Lower leg skin (tissue), 4 donors: Measurements from ENCODE around the gene RNPS1. TPM values are rescaled to one million over a fixed set of nuclear protein-coding genes. Genes with fewer than 3 reads are reported as not detected.

Source experiments
- DNase-seq, 2 donors: peaks; one replicate each; pipeline ENCODE4 v3.0.0-alpha.2; 2019; ENCODE audit warnings: low spot score in 2 of 2
- H3K4me3 ChIP-seq: fragments of 200-600 bp; sonication (generic); 2 replicates; pipeline ENCODE4 v1.5.1; 2017; ENCODE audit warnings: mild to moderate bottlenecking, low read depth; ENCODE audit not compliant: poor library complexity, severe bottlenecking
- CTCF ChIP-seq, 3 donors: fragments of 450-650 bp; IDR thresholded peaks; one replicate each; pipeline ENCODE4 v1.5.1; 2016; ENCODE audit warnings: antibody characterized with exemption in 3 of 3, mild to moderate bottlenecking in 3 of 3, moderate library complexity in 2 of 3
- POLR2A ChIP-seq, 2 donors: fragments of 450-650 bp; IDR thresholded peaks; one replicate each; pipeline ENCODE4 v1.6.1; 2016 to 2017; ENCODE audit warnings: antibody characterized with exemption in 2 of 2, mild to moderate bottlenecking in 1 of 2, moderate library complexity in 1 of 2
- WGBS, 2 donors: methylation state at CpG; one replicate each; pipeline ENCODE4 v1.1.5; 2018; 5-methylcytosine and 5-hydroxymethylcytosine counted together
- intact Hi-C: fragments of 100-400 bp; cut with DNase I; formaldehyde crosslinking; loops from one replicate; pipeline ENCODE4 v1.15.0; 2023; ENCODE audit warnings: low total_unique reads
- total RNA-seq, 4 donors: library from RNA; depleted of rRNA; stranded (reverse); fragments of >200 nt; gene quantifications; one replicate each; pipeline ENCODE4 v1.1.0, GENCODE V29; 2016

The RNPS1 gene
- total RNA-seq, 4 donors from 2014 or later = 127 to 132 (median 128) TPM

- no peak overlapping the region for H3K4me3 ChIP-seq
- intact Hi-C loops = loop anchor here (10.0 kb wide), 1 partner anchor 272 kb away; no protein-coding TSS in a partner anchor
- TF ChIP-seq CTCF (IDR thresholded peaks at IDR 0.05) (no peak), POLR2A (IDR thresholded peaks at IDR 0.05) (no peak)
- 85 to 91% methylated on average over 12 to 16 of the region's 28 CpGs for WGBS, 2 donors
- no peak for DNase-seq
Observed at GRCh38 chr16:2233046-2233775, 34.7 kb downstream of the RNPS1 start.

- no peak for DNase-seq
- 86 to 90% methylated on average over 30 to 41 of the region's 41 CpGs for WGBS, 2 donors
- H3K4me3 ChIP-seq = no peak overlapping the region
- intact Hi-C loops = loop anchor here (10.0 kb wide), 1 partner anchor 272 kb away; no protein-coding TSS in a partner anchor
- no peak for TF ChIP-seq POLR2A (IDR thresholded peaks at IDR 0.05)
- no peak for TF ChIP-seq CTCF (IDR thresholded peaks at IDR 0.05)
Observed at GRCh38 chr16:2232094-2232990, 35.6 kb downstream of the RNPS1 start.

GRCh38 chr16:2231016-2231931 is 36.7 kb downstream of the RNPS1 start:
- no peak overlapping the region for H3K4me3 ChIP-seq
- 81 to 82% methylated on average over 25 to 29 of the region's 29 CpGs for WGBS, 2 donors
- TF ChIP-seq CTCF (IDR thresholded peaks at IDR 0.05) (no peak), POLR2A (IDR thresholded peaks at IDR 0.05) (no peak)
- intact Hi-C loops = loop anchor here (10.0 kb wide), 1 partner anchor 274 kb away; no protein-coding TSS in a partner anchor
- DNase-seq = no peak

- H3K4me3 ChIP-seq = no peak overlapping the region
- TF ChIP-seq POLR2A (IDR thresholded peaks at IDR 0.05) = no peak
- TF ChIP-seq CTCF (IDR thresholded peaks at IDR 0.05) = no peak
- 82 to 83% methylated on average over 12 of the region's 13 CpGs for WGBS, 2 donors
- intact Hi-C loops = loop anchor here (10.0 kb wide), 1 partner anchor 274 kb away; no protein-coding TSS in a partner anchor
- no peak for DNase-seq
Observed at GRCh38 chr16:2230376-2230775, 37.5 kb downstream of the RNPS1 start.

GRCh38 chr16:2229632-2230250 is 38.2 kb downstream of the RNPS1 start:
- no peak overlapping the region for H3K4me3 ChIP-seq
- DNase-seq = no peak
- WGBS, 2 donors = 93 to 94% methylated on average over 18 to 23 of the region's 23 CpGs
- no peak for TF ChIP-seq POLR2A (IDR thresholded peaks at IDR 0.05)
- no peak for TF ChIP-seq CTCF (IDR thresholded peaks at IDR 0.05)
- intact Hi-C loops = loop anchor here (10.0 kb wide), 1 partner anchor 275 kb away; no protein-coding TSS in a partner anchor
